ENCODE results near the gene TREX2. TPM values are rescaled to one million over a fixed set of nuclear protein-coding genes. Genes with fewer than 3 reads are reported as not detected.

TREX2 gene
- total and polyA plus RNA-seq, 2 experiments from 2014 or later = 0.60 to 1.3 TPM

GRCh38 chrX:153487590-153488071 is 41.8 kb upstream of the TREX2 start:
- WGBS (ENCODE audit: low lambda C conversion rate, missing lambda C conversion rate) = 70% methylated on average over 11 of the region's 11 CpGs
- H2AFZ ChIP-seq = no peak overlapping the region

GRCh38 chrX:153486171-153486570 is 40.3 kb upstream of the TREX2 start:
- H3K9me3 ChIP-seq (ENCODE audit: low read depth) = no peaks in the 10 kb centered on the region
- H3K4me1 ChIP-seq (ENCODE audit: insufficient read depth) = peaks cover 17% of the 10 kb centered on the region
- H3K79me2 ChIP-seq = no peaks in the 10 kb centered on the region
- no peak overlapping the region for H3K27ac ChIP-seq
- 91% methylated on average over 7 of the region's 10 CpGs for WGBS (ENCODE audit: low lambda C conversion rate, missing lambda C conversion rate)
- H2AFZ ChIP-seq = no peak overlapping the region
- H3K27me3 ChIP-seq = no peaks in the 10 kb centered on the region
- H3K4me3 ChIP-seq = no peak overlapping the region
- DNase-seq (ENCODE audit: low spot score) = no peak
- H3K36me3 ChIP-seq (replicated peaks; ENCODE audit: insufficient read depth, low read depth) = no peaks in the 10 kb centered on the region
- no peaks in the 10 kb centered on the region for H3K9me2 ChIP-seq (replicated peaks; ENCODE audit: insufficient read depth)
- H4K20me1 ChIP-seq (ENCODE audit: insufficient read depth, poor library complexity, severe bottlenecking) = no peaks in the 10 kb centered on the region
- TF ChIP-seq EZH2phosphoT487 (IDR thresholded peaks at IDR 0.05; ENCODE audit: low read depth, severe bottlenecking, unreplicated experiment) (no peak), EZH2 (IDR thresholded peaks at IDR 0.05; ENCODE audit: borderline replicate concordance) (no peak)
- H3K4me2 ChIP-seq = no peak overlapping the region

More at GRCh38 chrX:153487590-153488071, 41.8 kb upstream of the TREX2 start:
- no peaks in the 10 kb centered on the region for H3K79me2 ChIP-seq
- no peaks in the 10 kb centered on the region for H3K9me2 ChIP-seq (replicated peaks; ENCODE audit: insufficient read depth)
- peak overlapping the region; percentile 37 for H3K27ac ChIP-seq
- no peaks in the 10 kb centered on the region for H3K27me3 ChIP-seq
- H3K36me3 ChIP-seq (replicated peaks; ENCODE audit: insufficient read depth, low read depth) = no peaks in the 10 kb centered on the region
- H3K4me1 ChIP-seq (ENCODE audit: insufficient read depth) = peaks cover 25% of the 10 kb centered on the region
- no peak for TF ChIP-seq CTCF (IDR thresholded peaks at IDR 0.05; ENCODE audit: poor library complexity)
- TF ChIP-seq EZH2 (IDR thresholded peaks at IDR 0.05; ENCODE audit: borderline replicate concordance) = no peak
- no peak for TF ChIP-seq EZH2phosphoT487 (IDR thresholded peaks at IDR 0.05; ENCODE audit: low read depth, severe bottlenecking, unreplicated experiment)
- H3K4me3 ChIP-seq = no peak overlapping the region
- no peaks in the 10 kb centered on the region for H3K9me3 ChIP-seq (ENCODE audit: low read depth)
- H3K4me2 ChIP-seq = no peak overlapping the region
- no peak for DNase-seq (ENCODE audit: low spot score)
- no peaks in the 10 kb centered on the region for H4K20me1 ChIP-seq (ENCODE audit: insufficient read depth, poor library complexity, severe bottlenecking)

- Histone ChIP-seq H3K9me3 (ENCODE audit: low read depth) (no peaks in the 10 kb centered on the region), H3K9me2 (replicated peaks; ENCODE audit: insufficient read depth) (no peaks in the 10 kb centered on the region), H3K27ac (no peak overlapping the region), H3K4me1 (ENCODE audit: insufficient read depth) (peaks cover 14% of the 10 kb centered on the region), H3K27me3 (no peaks in the 10 kb centered on the region), H2AFZ (no peak overlapping the region), H3K36me3 (replicated peaks; ENCODE audit: insufficient read depth, low read depth) (no peaks in the 10 kb centered on the region), H3K79me2 (no peaks in the 10 kb centered on the region), H4K20me1 (ENCODE audit: insufficient read depth, poor library complexity, severe bottlenecking) (no peaks in the 10 kb centered on the region), H3K4me3 (no peak overlapping the region), H3K4me2 (no peak overlapping the region)
- DNase-seq (ENCODE audit: low spot score) = no peak
- 91% methylated on average over 30 of the region's 30 CpGs for WGBS (ENCODE audit: low lambda C conversion rate, missing lambda C conversion rate)
- no peak for TF ChIP-seq CTCF (IDR thresholded peaks at IDR 0.05; ENCODE audit: poor library complexity)
- no peak for TF ChIP-seq EZH2 (IDR thresholded peaks at IDR 0.05; ENCODE audit: borderline replicate concordance)
- TF ChIP-seq EZH2phosphoT487 (IDR thresholded peaks at IDR 0.05; ENCODE audit: low read depth, severe bottlenecking, unreplicated experiment) = no peak
Measured at GRCh38 chrX:153485396-153486080, 39.7 kb upstream of the TREX2 start.

GRCh38 chrX:153482376-153483015 is 36.6 kb upstream of the TREX2 start:
- H3K4me2 ChIP-seq = no peak overlapping the region
- H2AFZ ChIP-seq = no peak overlapping the region
- H3K36me3 ChIP-seq (replicated peaks; ENCODE audit: insufficient read depth, low read depth) = no peaks in the 10 kb centered on the region
- H3K27ac ChIP-seq = no peak overlapping the region
- H3K79me2 ChIP-seq = no peaks in the 10 kb centered on the region
- H3K4me3 ChIP-seq = no peak overlapping the region
- WGBS (ENCODE audit: low lambda C conversion rate, missing lambda C conversion rate) = 84% methylated on average over 23 of the region's 23 CpGs
- no peaks in the 10 kb centered on the region for H3K9me3 ChIP-seq (ENCODE audit: low read depth)
- no peaks in the 10 kb centered on the region for H3K9me2 ChIP-seq (replicated peaks; ENCODE audit: insufficient read depth)
- TF ChIP-seq EZH2phosphoT487 (IDR thresholded peaks at IDR 0.05; ENCODE audit: low read depth, severe bottlenecking, unreplicated experiment) (no peak), CTCF (IDR thresholded peaks at IDR 0.05; ENCODE audit: poor library complexity) (no peak)
- H3K27me3 ChIP-seq = no peaks in the 10 kb centered on the region
- H4K20me1 ChIP-seq (ENCODE audit: insufficient read depth, poor library complexity, severe bottlenecking) = no peaks in the 10 kb centered on the region
- DNase-seq (ENCODE audit: low spot score) = no peak
- peaks cover 3% of the 10 kb centered on the region for H3K4me1 ChIP-seq (ENCODE audit: insufficient read depth)

Data from hepatocyte (in vitro differentiated cells).